ENCODE measurements around the gene FOXJ3. TPM values are rescaled to one million over a fixed set of nuclear protein-coding genes. Genes with fewer than 3 reads are reported as not detected.

Gene FOXJ3
- total and polyA plus RNA-seq, 5 donors = 15.0 to 50.5 (median 42.0) TPM

- H3K4me1 ChIP-seq (ENCODE audit: control insufficient read depth, insufficient read depth, low read length) = peaks cover 2% of the 10 kb centered on the region
- WGBS = 61% methylated on average over 4 of the region's 4 CpGs
- H3K27me3 ChIP-seq (ENCODE audit: control insufficient read depth, insufficient read depth) = no peaks in the 10 kb centered on the region
- intact Hi-C loops (cut with DNase I) = no loop called here
- no peaks in the 10 kb centered on the region for H3K9me3 ChIP-seq (ENCODE audit: control insufficient read depth, low read length)
- DNase-seq (no peak), ATAC-seq (no peak)
- no peak overlapping the region for H3K4me3 ChIP-seq (ENCODE audit: low read length)
- no peak overlapping the region for H3K27ac ChIP-seq (ENCODE audit: low read length)
Measured at GRCh38 chr1:42321731-42322130, 13.3 kb downstream of the FOXJ3 start.

GRCh38 chr1:42320708-42321107, 14.3 kb downstream of the FOXJ3 start:
- H3K27ac ChIP-seq (ENCODE audit: low read length) = no peak overlapping the region

GRCh38 chr1:42319871-42320484, 15.1 kb downstream of the FOXJ3 start:
- 35% methylated on average over 6 of the region's 6 CpGs for WGBS
- no peaks in the 10 kb centered on the region for H3K9me3 ChIP-seq (ENCODE audit: control insufficient read depth, low read length)
- DNase-seq (no peak), ATAC-seq (no peak)
- intact Hi-C loops (cut with DNase I) = no loop called here
- peak overlapping the region; percentile 70 for H3K27ac ChIP-seq (ENCODE audit: low read length)
- no peaks in the 10 kb centered on the region for H3K4me1 ChIP-seq (ENCODE audit: control insufficient read depth, insufficient read depth, low read length)
- no peaks in the 10 kb centered on the region for H3K27me3 ChIP-seq (ENCODE audit: control insufficient read depth, insufficient read depth)
- no peak overlapping the region for H3K4me3 ChIP-seq (ENCODE audit: low read length)

More at GRCh38 chr1:42320708-42321107, 14.3 kb downstream of the FOXJ3 start:
- intact Hi-C loops (cut with DNase I) = no loop called here
- 46% methylated on average over 2 of the region's 2 CpGs for WGBS
- H3K27me3 ChIP-seq (ENCODE audit: control insufficient read depth, insufficient read depth) = no peaks in the 10 kb centered on the region
- H3K4me3 ChIP-seq (ENCODE audit: low read length) = no peak overlapping the region
- no peak for ATAC-seq
- no peaks in the 10 kb centered on the region for H3K9me3 ChIP-seq (ENCODE audit: control insufficient read depth, low read length)
- no peak for DNase-seq
- H3K4me1 ChIP-seq (ENCODE audit: control insufficient read depth, insufficient read depth, low read length) = peaks cover 2% of the 10 kb centered on the region

GRCh38 chr1:42319128-42319851, 15.7 kb downstream of the FOXJ3 start:
- WGBS = 45% methylated on average over 4 of the region's 4 CpGs
- H3K9me3 ChIP-seq (ENCODE audit: control insufficient read depth, low read length) = no peaks in the 10 kb centered on the region
- intact Hi-C loops (cut with DNase I) = no loop called here
- ATAC-seq (no peak), DNase-seq (no peak)
- H3K4me1 ChIP-seq (ENCODE audit: control insufficient read depth, insufficient read depth, low read length) = no peaks in the 10 kb centered on the region
- peak overlapping the region; percentile 34 for H3K27ac ChIP-seq (ENCODE audit: low read length)
- no peak overlapping the region for H3K4me3 ChIP-seq (ENCODE audit: low read length)
- H3K27me3 ChIP-seq (ENCODE audit: control insufficient read depth, insufficient read depth) = no peaks in the 10 kb centered on the region

- ATAC-seq = no peak
- intact Hi-C loops (cut with DNase I) = no loop called here
- H3K4me1 ChIP-seq (ENCODE audit: control insufficient read depth, insufficient read depth, low read length) = no peaks in the 10 kb centered on the region
Measured at GRCh38 chr1:42318601-42319000, 16.4 kb downstream of the FOXJ3 start.

GRCh38 chr1:42317308-42317707, 17.7 kb downstream of the FOXJ3 start:
- DNase-seq (no peak), ATAC-seq (no peak)
- intact Hi-C loops (cut with DNase I) = no loop called here
- no peak overlapping the region for H3K27ac ChIP-seq (ENCODE audit: low read length)
- H3K9me3 ChIP-seq (ENCODE audit: control insufficient read depth, low read length) = no peaks in the 10 kb centered on the region
- no peaks in the 10 kb centered on the region for H3K27me3 ChIP-seq (ENCODE audit: control insufficient read depth, insufficient read depth)
- no peak overlapping the region for H3K4me3 ChIP-seq (ENCODE audit: low read length)
- peaks cover 5% of the 10 kb centered on the region for H3K4me1 ChIP-seq (ENCODE audit: control insufficient read depth, insufficient read depth, low read length)
- WGBS = 68% methylated on average over 1 of the region's 1 CpG

More at GRCh38 chr1:42318601-42319000, 16.4 kb downstream of the FOXJ3 start:
- DNase-seq = no peak
- H3K27me3 ChIP-seq (ENCODE audit: control insufficient read depth, insufficient read depth) = no peaks in the 10 kb centered on the region
- H3K4me3 ChIP-seq (ENCODE audit: low read length) = no peak overlapping the region
- H3K9me3 ChIP-seq (ENCODE audit: control insufficient read depth, low read length) = no peaks in the 10 kb centered on the region
- WGBS = 85% methylated on average over 4 of the region's 4 CpGs
- H3K27ac ChIP-seq (ENCODE audit: low read length) = no peak overlapping the region

GRCh38 chr1:42316292-42316691, 18.7 kb downstream of the FOXJ3 start:
- WGBS = 84% methylated on average over 2 of the region's 2 CpGs
- H3K4me3 ChIP-seq (ENCODE audit: low read length) = no peak overlapping the region
- DNase-seq (no peak), ATAC-seq (no peak)
- no peaks in the 10 kb centered on the region for H3K27me3 ChIP-seq (ENCODE audit: control insufficient read depth, insufficient read depth)
- no peak overlapping the region for H3K27ac ChIP-seq (ENCODE audit: low read length)
- intact Hi-C loops (cut with DNase I) = no loop called here
- H3K4me1 ChIP-seq (ENCODE audit: control insufficient read depth, insufficient read depth, low read length) = peaks cover 5% of the 10 kb centered on the region
- H3K9me3 ChIP-seq (ENCODE audit: control insufficient read depth, low read length) = no peaks in the 10 kb centered on the region

- Histone ChIP-seq H3K27me3 (ENCODE audit: control insufficient read depth, insufficient read depth) (no peaks in the 10 kb centered on the region), H3K27ac (ENCODE audit: low read length) (no peak overlapping the region), H3K9me3 (ENCODE audit: control insufficient read depth, low read length) (no peaks in the 10 kb centered on the region), H3K4me3 (ENCODE audit: low read length) (no peak overlapping the region), H3K4me1 (ENCODE audit: control insufficient read depth, insufficient read depth, low read length) (peaks cover 5% of the 10 kb centered on the region)
- 67% methylated on average over 2 of the region's 2 CpGs for WGBS
- ATAC-seq (no peak), DNase-seq (no peak)
- intact Hi-C loops (cut with DNase I) = no loop called here
Measured at GRCh38 chr1:42315500-42315899, 19.5 kb downstream of the FOXJ3 start.

- ATAC-seq (no peak), DNase-seq (no peak)
- intact Hi-C loops (cut with DNase I) = no loop called here
- H3K27me3 ChIP-seq (ENCODE audit: control insufficient read depth, insufficient read depth) = no peaks in the 10 kb centered on the region
- H3K9me3 ChIP-seq (ENCODE audit: control insufficient read depth, low read length) = no peaks in the 10 kb centered on the region
- 91% methylated on average over 3 of the region's 3 CpGs for WGBS
- H3K4me3 ChIP-seq (ENCODE audit: low read length) = no peak overlapping the region
- H3K27ac ChIP-seq (ENCODE audit: low read length) = no peak overlapping the region
- peaks cover 5% of the 10 kb centered on the region for H3K4me1 ChIP-seq (ENCODE audit: control insufficient read depth, insufficient read depth, low read length)
Measured at GRCh38 chr1:42313970-42314369, 21.1 kb downstream of the FOXJ3 start.

- Histone ChIP-seq H3K27me3 (ENCODE audit: control insufficient read depth, insufficient read depth) (no peaks in the 10 kb centered on the region), H3K27ac (ENCODE audit: low read length) (no peak overlapping the region), H3K9me3 (ENCODE audit: control insufficient read depth, low read length) (no peaks in the 10 kb centered on the region), H3K4me3 (ENCODE audit: low read length) (no peak overlapping the region), H3K4me1 (ENCODE audit: control insufficient read depth, insufficient read depth, low read length) (peaks cover 5% of the 10 kb centered on the region)
- intact Hi-C loops (cut with DNase I) = no loop called here
- 56% methylated on average over 7 of the region's 7 CpGs for WGBS
- ATAC-seq (no peak), DNase-seq (no peak)
Measured at GRCh38 chr1:42312576-42313212, 22.3 kb downstream of the FOXJ3 start.

- H3K4me3 ChIP-seq (ENCODE audit: low read length) = no peak overlapping the region
- ATAC-seq (no peak), DNase-seq (no peak)
- peaks cover 5% of the 10 kb centered on the region for H3K4me1 ChIP-seq (ENCODE audit: control insufficient read depth, insufficient read depth, low read length)
- no peaks in the 10 kb centered on the region for H3K27me3 ChIP-seq (ENCODE audit: control insufficient read depth, insufficient read depth)
- 96% methylated on average over 4 of the region's 4 CpGs for WGBS
- no peak overlapping the region for H3K27ac ChIP-seq (ENCODE audit: low read length)
- intact Hi-C loops (cut with DNase I) = no loop called here
- H3K9me3 ChIP-seq (ENCODE audit: control insufficient read depth, low read length) = no peaks in the 10 kb centered on the region
Measured at GRCh38 chr1:42311897-42312296, 23.1 kb downstream of the FOXJ3 start.
